Stomach (tissue), 4 donors: ENCODE data around the gene GSTM5.
"Not testable (repeated sequence)": the region's sequence is repeated elsewhere in the genome, so short reads cannot be mapped to it uniquely, and the experiment has no call there.

Experiments
- CTCF ChIP-seq, 7 experiments: fragments of 450-650 bp in 4 of 7; fragments of 200-600 bp in 3 of 7; sonication (generic) in 3 of 7; IDR thresholded peaks; one replicate each; pipeline ENCODE4 v1.5.1; 2016 to 2019; ENCODE audit warnings: antibody characterized with exemption in 7 of 7, control low read depth in 2 of 7, mild to moderate bottlenecking in 1 of 7
- POLR2A ChIP-seq, 4 donors: fragments of 450-650 bp; IDR thresholded peaks; one replicate each; pipeline ENCODE4 v1.6.1; 2016; ENCODE audit warnings: antibody characterized with exemption in 4 of 4, control low read depth in 2 of 4, mild to moderate bottlenecking in 1 of 4, moderate library complexity in 1 of 4

GRCh38 chr1:109711593-109712320 lies at the start of gene GSTM5:
- TF ChIP-seq POLR2A, CTCF (IDR thresholded peaks at IDR 0.05): not testable (repeated sequence)
